Tibial nerve (tissue), 3 donors: Measurements from ENCODE around the gene SSR4.

ENCODE experiments used
- POLR2A ChIP-seq, 2 donors: fragments of 450-650 bp; IDR thresholded peaks; one replicate each; pipeline ENCODE4 v1.6.1; 2017; ENCODE audit warnings: antibody characterized with exemption in 2 of 2, mild to moderate bottlenecking in 2 of 2, moderate library complexity in 2 of 2
- TF ChIP-seq, protein P1 (sequence below), 5 experiments: fragments of 200-600 bp in 3 of 5; fragments of 450-650 bp in 2 of 5; sonication (generic) in 3 of 5; IDR thresholded peaks; one replicate each; pipeline ENCODE4 v1.5.1; 2016 to 2019; ENCODE audit warnings: antibody characterized with exemption in 5 of 5, mild to moderate bottlenecking in 3 of 5, moderate library complexity in 2 of 5

DNA sequence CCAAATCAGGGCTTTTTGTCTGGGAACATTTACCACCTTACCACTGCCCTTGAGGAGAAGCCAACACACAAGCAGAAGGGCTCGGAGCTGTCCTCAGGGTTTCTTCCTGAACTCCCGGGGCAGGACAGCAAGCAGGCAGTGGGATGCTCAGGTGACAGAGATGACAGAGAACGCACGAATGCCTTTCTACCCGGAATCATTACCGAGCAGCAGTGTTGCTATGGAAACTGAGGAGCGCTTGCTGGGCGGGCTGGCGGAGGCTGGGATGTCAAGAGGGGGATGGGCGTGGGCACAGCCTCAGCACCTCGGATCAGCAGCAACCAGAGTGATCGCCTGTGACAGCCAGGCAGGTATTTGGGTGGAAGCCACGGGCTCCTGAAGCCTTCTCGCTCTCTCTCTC lies 17.8 kb downstream of the SSR4 start:
- TF ChIP-seq, protein P1, sequence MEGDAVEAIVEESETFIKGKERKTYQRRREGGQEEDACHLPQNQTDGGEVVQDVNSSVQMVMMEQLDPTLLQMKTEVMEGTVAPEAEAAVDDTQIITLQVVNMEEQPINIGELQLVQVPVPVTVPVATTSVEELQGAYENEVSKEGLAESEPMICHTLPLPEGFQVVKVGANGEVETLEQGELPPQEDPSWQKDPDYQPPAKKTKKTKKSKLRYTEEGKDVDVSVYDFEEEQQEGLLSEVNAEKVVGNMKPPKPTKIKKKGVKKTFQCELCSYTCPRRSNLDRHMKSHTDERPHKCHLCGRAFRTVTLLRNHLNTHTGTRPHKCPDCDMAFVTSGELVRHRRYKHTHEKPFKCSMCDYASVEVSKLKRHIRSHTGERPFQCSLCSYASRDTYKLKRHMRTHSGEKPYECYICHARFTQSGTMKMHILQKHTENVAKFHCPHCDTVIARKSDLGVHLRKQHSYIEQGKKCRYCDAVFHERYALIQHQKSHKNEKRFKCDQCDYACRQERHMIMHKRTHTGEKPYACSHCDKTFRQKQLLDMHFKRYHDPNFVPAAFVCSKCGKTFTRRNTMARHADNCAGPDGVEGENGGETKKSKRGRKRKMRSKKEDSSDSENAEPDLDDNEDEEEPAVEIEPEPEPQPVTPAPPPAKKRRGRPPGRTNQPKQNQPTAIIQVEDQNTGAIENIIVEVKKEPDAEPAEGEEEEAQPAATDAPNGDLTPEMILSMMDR (IDR thresholded peaks at IDR 0.05) = no peak
- TF ChIP-seq POLR2A (IDR thresholded peaks at IDR 0.05) = no peak
